Naive thymus-derived CD4-positive, alpha-beta T cell (primary cell): ENCODE measurements around the gene PELI2. TPM values are rescaled to one million over a fixed set of nuclear protein-coding genes. Genes with fewer than 3 reads are reported as not detected.

ENCODE experiments used
- ATAC-seq: fragments of 150-1000 bp; cut with Tn5 transposase; 2 replicates; pipeline ENCODE4 v1.10.0; 2021; ENCODE audit warnings: mild to moderate bottlenecking, moderate library complexity
- CTCF ChIA-PET: fragments of 350-600 bp; sonication (Branson Sonifier 250); formaldehyde crosslinking; loops from one replicate; lab custom pipeline; 2021; ENCODE audit warnings: antibody characterized with exemption; lab: Charles Lee
- POLR2A ChIA-PET: fragments of 350-600 bp; sonication (Branson Sonifier 250); formaldehyde crosslinking; loops from one replicate; lab custom pipeline; 2021; ENCODE audit warnings: antibody characterized with exemption, inconsistent platforms; lab: Charles Lee
- DNase-seq, 9 donors: peaks; one replicate each; pipeline versions ENCODE4 v3.0.0 to v3.0.0-alpha.2; 2020 to 2022; ENCODE audit warnings: mixed read lengths in 1 of 9
- H3K27ac ChIP-seq: one replicate; pipeline ENCODE4 v1.7.0; 2013; ENCODE audit warnings: mild to moderate bottlenecking, low read depth, low read length, moderate library complexity
- H3K27me3 ChIP-seq, 2 donors: one replicate each; pipeline ENCODE4 v1.7.0; 2013; ENCODE audit warnings: low read length in 2 of 2, mild to moderate bottlenecking in 2 of 2, moderate library complexity in 2 of 2; ENCODE audit not compliant: control insufficient read depth in 2 of 2, insufficient read depth in 2 of 2
- H3K36me3 ChIP-seq, 3 experiments: 1 replicate in 2 of 3; 2 replicates in 1 of 3; pipeline ENCODE4 v1.7.0; 2013; ENCODE audit warnings: low read length in 3 of 3, mild to moderate bottlenecking in 3 of 3, moderate library complexity in 1 of 3; ENCODE audit not compliant: insufficient read depth in 3 of 3, control insufficient read depth in 2 of 3
- H3K4me1 ChIP-seq, 2 donors: one replicate each; pipeline ENCODE4 v1.7.0; 2013; ENCODE audit warnings: low read length in 2 of 2, mild to moderate bottlenecking in 2 of 2, moderate library complexity in 1 of 2; ENCODE audit not compliant: control insufficient read depth in 2 of 2, insufficient read depth in 2 of 2
- H3K4me3 ChIP-seq: 2 replicates; pipeline ENCODE4 v1.7.0; 2013; ENCODE audit warnings: mild to moderate bottlenecking, low read length
- H3K9me3 ChIP-seq, 3 experiments: 1 replicate in 2 of 3; 2 replicates in 1 of 3; pipeline ENCODE4 v1.7.0; 2013; ENCODE audit warnings: low read length in 3 of 3; ENCODE audit not compliant: control insufficient read depth in 2 of 3
- H3K27ac Mint-ChIP-seq, 9 donors: one replicate each; pipeline ENCODE4 v1.8.0; 2020 to 2022; ENCODE audit warnings: mixed read lengths in 9 of 9, mild to moderate bottlenecking in 8 of 9, moderate library complexity in 5 of 9, inconsistent platforms in 2 of 9
- H3K27me3 Mint-ChIP-seq, 5 donors: one replicate each; pipeline ENCODE4 v1.8.0; 2021 to 2022; ENCODE audit warnings: mixed read lengths in 5 of 5, mild to moderate bottlenecking in 1 of 5
- H3K36me3 Mint-ChIP-seq, 5 donors: one replicate each; pipeline ENCODE4 v1.8.0; 2020 to 2022; ENCODE audit warnings: mixed read lengths in 5 of 5, mild to moderate bottlenecking in 3 of 5, inconsistent platforms in 1 of 5
- H3K4me1 Mint-ChIP-seq, 7 donors: one replicate each; pipeline ENCODE4 v1.8.0; 2020 to 2022; ENCODE audit warnings: mixed read lengths in 7 of 7, mild to moderate bottlenecking in 3 of 7, inconsistent platforms in 1 of 7
- H3K4me3 Mint-ChIP-seq, 10 donors: one replicate each; pipeline ENCODE4 v1.8.0; 2020 to 2022; ENCODE audit warnings: mild to moderate bottlenecking in 10 of 10, mixed read lengths in 10 of 10, moderate library complexity in 6 of 10, inconsistent platforms in 2 of 10
- H3K9me3 Mint-ChIP-seq, 11 donors: one replicate each; pipeline ENCODE4 v1.8.0; 2020 to 2022; ENCODE audit warnings: mixed read lengths in 11 of 11, mild to moderate bottlenecking in 4 of 11, inconsistent platforms in 1 of 11, moderate library complexity in 1 of 11
- intact Hi-C, 2 donors: fragments of 100-400 bp; cut with micrococcal nuclease; formaldehyde crosslinking; loops; one replicate each; pipeline ENCODE4 v1.15.1; 2023
- polyA plus RNA-seq, 2 donors: library from polyadenylated mRNA; unstranded; fragments of 300-500 nt; fragmentation: Illumina TruSeq; gene quantifications; one replicate each; pipeline ENCODE4 v1.2.3, GENCODE V29; 2021
- total RNA-seq, 6 experiments: library from RNA in 5 of 6; stranded (reverse) in 5 of 6; gene quantifications; 1 replicate in 5 of 6; 2 replicates in 1 of 6; pipeline ENCODE4 v1.2.3 and lab custom pipeline; 2021 to 2026

The PELI2 gene
- total and polyA plus RNA-seq, 7 experiments from 2014 or later = 1.7 to 24.7 (median 11.3) TPM

DNA sequence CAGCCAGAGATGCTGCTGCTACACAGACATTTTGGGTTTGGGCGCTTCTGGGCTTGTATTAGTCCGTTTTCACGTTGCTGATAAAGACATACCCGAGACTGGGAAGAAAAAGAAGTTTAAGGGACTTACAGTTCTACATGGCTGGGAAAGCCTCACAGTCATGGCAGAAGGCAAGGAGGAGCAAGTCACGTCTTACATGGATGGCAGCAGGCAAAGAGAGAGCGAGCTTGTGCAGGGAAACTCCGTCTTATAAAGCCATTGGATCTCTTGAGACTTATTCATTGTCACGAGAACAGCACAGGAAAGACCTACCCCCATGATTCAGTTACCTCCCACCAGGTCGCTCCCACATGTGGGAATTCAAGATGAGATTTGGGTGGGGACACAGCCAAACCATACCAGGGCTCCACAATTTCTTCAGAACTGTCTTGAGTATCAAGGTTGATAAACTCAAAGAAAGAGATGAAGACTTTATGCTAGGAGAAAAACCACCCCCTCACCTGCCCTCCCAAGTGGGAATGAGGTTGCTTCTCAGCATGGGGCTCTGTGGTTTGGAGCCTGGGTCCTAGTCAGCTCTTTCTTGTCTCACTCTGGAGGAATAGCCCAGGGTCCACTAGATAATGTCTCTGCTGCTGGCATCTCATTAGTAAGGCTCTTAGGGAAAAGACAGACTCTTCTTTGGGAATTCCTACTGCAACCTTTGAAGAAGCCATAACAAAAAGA, 200.3 kb downstream of the PELI2 start:
- peaks cover 0 to 16% (median 0%) of the 10 kb centered on the region in 5 donors for H3K27me3 Mint-ChIP-seq
- CTCF ChIA-PET = no interaction called here
- POLR2A ChIA-PET = no interaction called here

DNA sequence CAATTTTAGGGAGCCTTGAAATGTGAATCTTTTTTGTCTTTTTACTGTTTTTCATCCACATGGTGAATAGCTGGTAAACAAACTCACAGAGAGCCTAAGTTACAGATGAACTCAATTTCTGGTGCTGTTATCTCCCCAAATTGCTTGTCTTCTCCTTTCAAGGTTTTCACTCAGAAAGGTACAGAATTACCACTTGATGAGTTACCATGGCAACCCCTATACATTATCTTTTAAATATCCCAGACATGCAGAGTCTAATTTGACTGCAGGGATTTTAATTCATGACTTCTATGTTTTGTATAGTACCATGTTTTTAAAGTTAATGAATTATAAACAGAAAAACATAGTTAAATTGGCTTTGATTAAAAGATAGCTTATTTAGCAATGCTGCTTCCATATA, 203.7 kb downstream of the PELI2 start:
- no peaks in the 10 kb centered on the region for H3K27me3 ChIP-seq
- ATAC-seq = no peak
- ChIA-PET POLR2A (no interaction called here), CTCF (no interaction called here)
- no peak overlapping the region for H3K27ac Mint-ChIP-seq
- intact Hi-C loops = no loop called here
- no peak overlapping the region for H3K4me3 ChIP-seq
- H3K4me1 Mint-ChIP-seq = peaks cover 0 to 2% (median 0%) of the 10 kb centered on the region in 7 donors
- H3K27ac ChIP-seq = no peak overlapping the region
- no peaks in the 10 kb centered on the region for H3K4me1 ChIP-seq
- peaks cover 0 to 4% (median 1%) of the 10 kb centered on the region in 11 donors for H3K9me3 Mint-ChIP-seq
- peaks cover 0 to 18% (median 0%) of the 10 kb centered on the region in 5 donors for H3K27me3 Mint-ChIP-seq
- no peak for DNase-seq
- peaks cover 0 to 21% (median 7%) of the 10 kb centered on the region in 5 donors for H3K36me3 Mint-ChIP-seq
- H3K36me3 ChIP-seq = no peaks in the 10 kb centered on the region
- H3K4me3 Mint-ChIP-seq = no peak overlapping the region
- no peaks in the 10 kb centered on the region for H3K9me3 ChIP-seq

More for the DNA sequence above, 200.3 kb downstream of the PELI2 start:
- no peaks in the 10 kb centered on the region for H3K36me3 ChIP-seq
- H3K27me3 ChIP-seq = no peaks in the 10 kb centered on the region
- H3K36me3 Mint-ChIP-seq = peaks cover 0 to 14% (median 5%) of the 10 kb centered on the region in 5 donors
- H3K4me3 ChIP-seq = no peak overlapping the region
- no peak overlapping the region for H3K27ac ChIP-seq
- H3K9me3 Mint-ChIP-seq = peaks cover 0 to 11% (median 2%) of the 10 kb centered on the region in 11 donors
- no peaks in the 10 kb centered on the region for H3K4me1 Mint-ChIP-seq
- H3K4me3 Mint-ChIP-seq = no peak overlapping the region
- ATAC-seq (no peak), DNase-seq (no peak)
- H3K27ac Mint-ChIP-seq = no peak overlapping the region
- intact Hi-C loops = no loop called here
- no peaks in the 10 kb centered on the region for H3K9me3 ChIP-seq
- no peaks in the 10 kb centered on the region for H3K4me1 ChIP-seq

DNA sequence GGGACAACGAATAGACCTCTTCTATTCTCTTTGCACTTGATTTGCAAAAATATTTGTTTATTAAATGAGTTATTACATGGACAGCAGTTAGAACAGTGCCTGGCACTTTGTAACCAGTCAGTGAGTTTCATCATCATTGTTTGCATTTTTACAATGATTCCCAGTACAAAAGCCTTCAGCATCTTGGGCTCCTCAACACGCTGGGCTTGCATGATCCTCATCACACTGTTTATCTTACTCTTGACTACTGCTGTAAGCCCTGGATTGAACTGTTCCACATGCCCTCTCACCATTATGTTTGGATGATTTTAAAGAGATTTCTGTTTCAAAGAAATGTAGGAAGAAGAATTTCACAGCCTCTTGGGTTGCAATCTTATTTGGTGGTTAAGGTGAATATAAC, 204.3 kb downstream of the PELI2 start:
- POLR2A ChIA-PET = no interaction called here
- CTCF ChIA-PET = interaction anchor here (0.7 kb wide), 1 partner anchor 20 kb away, joined by 3 read pairs; no protein-coding TSS in a partner anchor
- no peak overlapping the region for H3K4me3 ChIP-seq
- no peaks in the 10 kb centered on the region for H3K9me3 ChIP-seq
- peaks cover 0 to 3% (median 0%) of the 10 kb centered on the region in 7 donors for H3K4me1 Mint-ChIP-seq
- H3K36me3 Mint-ChIP-seq = peaks cover 0 to 23% (median 8%) of the 10 kb centered on the region in 5 donors
- no peak overlapping the region for H3K27ac Mint-ChIP-seq
- H3K4me1 ChIP-seq = no peaks in the 10 kb centered on the region
- no peaks in the 10 kb centered on the region for H3K36me3 ChIP-seq
- ATAC-seq (no peak), DNase-seq (no peak)
- peaks cover 0 to 5% (median 1%) of the 10 kb centered on the region in 11 donors for H3K9me3 Mint-ChIP-seq
- no peak overlapping the region for H3K27ac ChIP-seq
- intact Hi-C loops = no loop called here
- H3K27me3 ChIP-seq = no peaks in the 10 kb centered on the region
- peaks cover 0 to 19% (median 0%) of the 10 kb centered on the region in 5 donors for H3K27me3 Mint-ChIP-seq
- H3K4me3 Mint-ChIP-seq = no peak overlapping the region

DNA sequence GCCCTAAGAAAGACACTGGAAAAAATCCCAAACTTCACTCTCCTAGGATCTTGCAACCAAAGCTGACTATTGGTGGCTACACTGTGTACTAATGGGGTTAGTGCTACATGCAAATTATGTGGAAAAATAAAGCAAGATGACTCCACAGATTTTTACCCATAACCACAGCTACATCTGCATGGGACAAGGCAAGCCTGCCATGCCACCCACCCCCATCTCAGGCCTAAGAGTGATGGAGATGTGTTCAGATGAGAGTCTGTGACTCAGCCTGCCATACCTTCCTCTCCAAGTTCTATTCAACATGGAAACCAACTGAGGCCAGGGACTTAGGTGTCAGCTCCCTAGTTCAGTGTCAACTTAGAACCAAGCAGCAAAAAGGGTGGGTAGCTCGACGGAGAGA, 206.2 kb downstream of the PELI2 start:
- ATAC-seq = no peak
- intact Hi-C loops = no loop called here
- ChIA-PET CTCF (no interaction called here), POLR2A (no interaction called here)
- H3K9me3 Mint-ChIP-seq = peaks cover 0 to 5% (median 0%) of the 10 kb centered on the region in 11 donors
- DNase-seq = no peak
- no peak overlapping the region for H3K4me3 Mint-ChIP-seq
- Histone ChIP-seq H3K4me3 (no peak overlapping the region), H3K4me1 (no peaks in the 10 kb centered on the region), H3K36me3 (no peaks in the 10 kb centered on the region), H3K9me3 (no peaks in the 10 kb centered on the region), H3K27ac (no peak overlapping the region), H3K27me3 (no peaks in the 10 kb centered on the region)
- peaks cover 0 to 3% (median 0%) of the 10 kb centered on the region in 7 donors for H3K4me1 Mint-ChIP-seq
- H3K27me3 Mint-ChIP-seq = peaks cover 0 to 14% (median 0%) of the 10 kb centered on the region in 5 donors
- no peak overlapping the region for H3K27ac Mint-ChIP-seq
- peaks cover 0 to 12% (median 4%) of the 10 kb centered on the region in 5 donors for H3K36me3 Mint-ChIP-seq

DNA sequence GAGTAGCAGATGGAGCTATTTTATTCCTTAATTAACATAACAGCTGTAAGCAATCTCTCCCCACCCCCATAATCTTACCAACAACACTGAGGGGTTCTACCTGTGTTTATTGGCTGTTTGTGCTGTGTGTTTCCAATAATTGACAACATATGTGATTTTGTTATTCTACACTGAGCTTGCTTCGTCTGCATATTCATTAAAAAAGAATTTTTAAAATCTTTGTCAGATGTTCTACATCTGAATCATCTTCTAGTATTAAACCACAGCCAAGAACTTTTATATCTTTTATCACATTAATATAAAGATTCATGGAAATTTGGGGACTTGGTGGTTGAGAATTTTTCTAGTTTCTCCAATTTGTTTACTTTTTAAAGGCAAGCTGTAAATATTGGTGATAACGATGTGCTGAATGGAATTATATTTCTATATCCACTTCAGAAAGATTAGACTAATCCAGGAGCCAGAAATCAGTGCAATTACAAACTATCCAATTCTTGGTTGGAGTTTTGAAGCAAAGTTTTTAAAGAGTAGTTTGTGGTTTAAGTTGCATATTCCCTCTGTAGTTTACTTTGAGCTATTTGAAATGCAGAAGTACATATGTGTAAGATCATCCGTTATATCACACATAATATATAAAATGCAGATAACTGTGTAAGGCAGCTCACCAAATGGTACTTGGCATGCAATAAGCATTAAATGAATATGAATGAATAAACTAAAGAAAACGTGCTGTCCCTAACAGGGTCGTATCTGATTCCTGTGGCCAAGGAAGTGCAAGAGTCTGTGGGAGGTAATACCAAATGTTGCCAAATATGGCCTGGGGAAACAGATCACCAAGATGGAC, 206.9 kb downstream of the PELI2 start:
- intact Hi-C loops = no loop called here
- Mint-ChIP-seq H3K4me3 (no peak overlapping the region), H3K4me1 (peaks cover 0 to 3% (median 0%) of the 10 kb centered on the region in 7 donors), H3K9me3 (peaks cover 0 to 4% (median 0%) of the 10 kb centered on the region in 11 donors), H3K27me3 (peaks cover 0 to 10% (median 0%) of the 10 kb centered on the region in 5 donors), H3K36me3 (peaks cover 0 to 12% (median 4%) of the 10 kb centered on the region in 5 donors), H3K27ac (no peak overlapping the region)
- H3K9me3 ChIP-seq = no peaks in the 10 kb centered on the region
- no peaks in the 10 kb centered on the region for H3K27me3 ChIP-seq
- H3K4me1 ChIP-seq = no peaks in the 10 kb centered on the region
- CTCF ChIA-PET = interaction anchor here (1.5 kb wide), 1 partner anchor 13 kb away, joined by 3 read pairs; no protein-coding TSS in a partner anchor
- POLR2A ChIA-PET = no interaction called here
- no peak overlapping the region for H3K4me3 ChIP-seq
- DNase-seq (no peak), ATAC-seq (no peak)
- no peak overlapping the region for H3K27ac ChIP-seq
- no peaks in the 10 kb centered on the region for H3K36me3 ChIP-seq

DNA sequence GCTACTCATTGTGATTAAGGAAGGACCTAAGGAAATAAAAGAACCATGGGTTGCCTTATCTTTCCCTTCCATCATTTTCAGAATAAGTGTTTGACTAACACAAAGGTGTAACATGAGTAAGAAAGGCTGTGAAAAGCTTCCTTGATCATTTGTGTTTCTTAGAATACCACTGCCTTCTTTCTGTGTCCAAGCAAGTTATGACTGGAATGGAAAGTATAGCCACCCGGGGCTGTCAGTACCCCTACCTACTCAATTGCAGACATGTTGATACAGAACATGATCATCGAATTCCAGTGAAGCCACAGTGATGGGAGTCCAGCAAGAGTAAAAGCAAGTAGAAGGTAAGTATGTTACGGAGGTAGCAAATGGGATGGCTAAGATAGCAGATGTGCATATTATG, 209.8 kb downstream of the PELI2 start:
- ATAC-seq = no peak
- CTCF ChIA-PET = no interaction called here
- no peaks in the 10 kb centered on the region for H3K4me1 ChIP-seq

More for the DNA sequence above, 209.8 kb downstream of the PELI2 start:
- intact Hi-C loops = no loop called here
- Histone ChIP-seq H3K9me3 (no peaks in the 10 kb centered on the region), H3K27me3 (no peaks in the 10 kb centered on the region), H3K27ac (no peak overlapping the region), H3K4me3 (no peak overlapping the region), H3K36me3 (no peaks in the 10 kb centered on the region)
- peaks cover 0 to 10% (median 6%) of the 10 kb centered on the region in 7 donors for H3K4me1 Mint-ChIP-seq
- H3K4me3 Mint-ChIP-seq = no peak overlapping the region
- peaks cover 0 to 7% (median 0%) of the 10 kb centered on the region in 5 donors for H3K27me3 Mint-ChIP-seq
- POLR2A ChIA-PET = no interaction called here
- no peak for DNase-seq
- H3K9me3 Mint-ChIP-seq = peaks cover 0 to 4% (median 0%) of the 10 kb centered on the region in 11 donors
- H3K27ac Mint-ChIP-seq = no peak overlapping the region
- H3K36me3 Mint-ChIP-seq = peaks cover 0 to 12% (median 4%) of the 10 kb centered on the region in 5 donors
